Activated CD4-positive, CD25-positive, alpha-beta regulatory T cell treated with anti-CD3 and anti-CD28 coated beads, Interleukin-2, amount 50 U/mL, for 16 hours (primary cell): Measurements from ENCODE around the gene SORCS2.

ENCODE experiments used
- DNase-seq: peaks from one replicate; pipeline ENCODE4 v3.0.0-alpha.2; 2020; ENCODE audit warnings: low read depth, low spot score

The SORCS2 gene

GRCh38 chr4:7391637-7392437, 199.5 kb downstream of the SORCS2 start:
- no peak for DNase-seq

GRCh38 chr4:7392438-7393421, 200.4 kb downstream of the SORCS2 start:
- no peak for DNase-seq

GRCh38 chr4:7393601-7394575, 201.6 kb downstream of the SORCS2 start:
- DNase-seq: no peak

GRCh38 chr4:7394681-7395451, 202.5 kb downstream of the SORCS2 start:
- DNase-seq: no peak

GRCh38 chr4:7395645-7396044, 203.3 kb downstream of the SORCS2 start:
- DNase-seq: no peak

GRCh38 chr4:7396186-7396910, 204.0 kb downstream of the SORCS2 start:
- DNase-seq: no peak

GRCh38 chr4:7397206-7398103, 205.1 kb downstream of the SORCS2 start:
- DNase-seq: no peak

GRCh38 chr4:7398104-7398423, 205.7 kb downstream of the SORCS2 start:
- no peak for DNase-seq

GRCh38 chr4:7398788-7399439, 206.6 kb downstream of the SORCS2 start:
- DNase-seq: no peak

GRCh38 chr4:7399440-7400234, 207.3 kb downstream of the SORCS2 start:
- DNase-seq: no peak

- DNase-seq: no peak
Observed at GRCh38 chr4:7400671-7401298, 208.4 kb downstream of the SORCS2 start.

- DNase-seq: no peak
Observed at GRCh38 chr4:7402526-7402925, 210.2 kb downstream of the SORCS2 start.

GRCh38 chr4:7403001-7403400, 210.7 kb downstream of the SORCS2 start:
- DNase-seq: no peak

GRCh38 chr4:7408166-7408565, 215.8 kb downstream of the SORCS2 start:
- DNase-seq: no peak

- no peak for DNase-seq
Observed at GRCh38 chr4:7410446-7410845, 218.1 kb downstream of the SORCS2 start.

GRCh38 chr4:7411491-7411890, 219.2 kb downstream of the SORCS2 start:
- DNase-seq: no peak

GRCh38 chr4:7411896-7412553, 219.7 kb downstream of the SORCS2 start:
- DNase-seq: no peak
